Fibroblast of the conjunctiva (primary cell): ENCODE measurements around the gene MAPK4.

Source experiments
- DNase-seq: peaks from one replicate; pipeline ENCODE4 v3.0.0-alpha.2; 2010; ENCODE audit warnings: low read depth

Gene MAPK4

GRCh38 chr18:50654658-50655550 lies 95.0 kb downstream of the MAPK4 start:
- no peak for DNase-seq

DNA sequence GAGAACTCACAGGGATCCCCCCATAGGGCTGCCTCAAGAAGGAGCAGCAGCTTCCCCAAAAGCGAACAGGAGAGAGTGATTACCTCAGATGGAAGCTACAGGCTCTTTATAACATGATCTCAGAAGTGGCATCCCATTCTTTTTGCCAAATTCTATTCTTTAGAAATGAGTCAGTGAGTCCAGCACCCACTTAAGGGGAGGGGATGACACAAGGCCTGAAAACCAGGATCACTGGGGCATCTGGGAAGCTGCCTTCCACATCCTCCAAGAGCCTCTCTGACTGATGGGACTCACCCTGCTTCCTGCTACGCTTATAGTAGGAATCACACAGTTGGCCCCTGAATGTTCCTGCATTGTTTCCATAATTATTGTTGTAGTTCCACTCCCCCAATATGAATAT lies 96.5 kb downstream of the MAPK4 start:
- no peak for DNase-seq

- no peak for DNase-seq
Observed at GRCh38 chr18:50656841-50657470, 97.1 kb downstream of the MAPK4 start.

DNA sequence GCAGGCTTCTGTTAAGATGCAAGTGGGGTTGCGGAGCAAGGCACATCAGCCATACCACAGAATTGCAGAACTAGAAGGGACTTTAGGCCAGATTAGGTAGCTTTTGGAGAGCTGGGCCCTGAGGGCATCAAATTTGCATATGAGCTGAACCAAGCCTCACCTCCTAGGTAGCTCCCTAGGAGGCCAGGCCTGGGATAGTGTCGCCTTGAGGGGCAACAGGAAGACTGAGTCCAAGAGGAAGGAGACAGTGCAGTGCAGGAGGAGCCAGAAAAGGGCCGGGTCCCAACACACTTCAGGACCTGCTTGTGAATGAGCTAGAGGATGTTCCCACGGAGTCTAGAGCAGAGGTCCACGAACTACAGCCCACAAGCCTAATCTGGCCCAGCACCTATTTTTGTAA lies 98.7 kb downstream of the MAPK4 start:
- DNase-seq = no peak

GRCh38 chr18:50659091-50660003 lies 99.5 kb downstream of the MAPK4 start:
- no peak for DNase-seq

DNA sequence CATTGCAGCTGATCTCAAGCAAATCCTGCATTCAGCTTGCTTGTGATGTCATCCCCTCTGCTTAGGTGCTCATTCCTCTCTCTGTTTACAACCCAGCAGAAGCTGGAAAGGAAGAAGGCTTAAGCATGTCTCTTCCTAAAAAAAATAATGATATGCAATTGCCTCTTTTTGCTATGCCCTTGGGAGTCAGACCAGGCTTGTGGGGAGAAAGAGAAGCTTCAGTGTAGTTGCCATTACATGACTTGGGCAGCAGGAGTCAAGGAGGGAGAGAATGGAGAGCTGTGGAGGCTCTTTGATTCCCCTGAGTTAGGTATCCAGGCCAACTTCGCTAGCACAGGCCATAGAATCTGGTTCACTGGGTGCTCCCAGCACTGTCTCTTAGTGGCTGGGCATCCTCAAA lies 101.1 kb downstream of the MAPK4 start:
- DNase-seq = no peak

GRCh38 chr18:50662177-50662576 lies 102.3 kb downstream of the MAPK4 start:
- DNase-seq = no peak

DNA sequence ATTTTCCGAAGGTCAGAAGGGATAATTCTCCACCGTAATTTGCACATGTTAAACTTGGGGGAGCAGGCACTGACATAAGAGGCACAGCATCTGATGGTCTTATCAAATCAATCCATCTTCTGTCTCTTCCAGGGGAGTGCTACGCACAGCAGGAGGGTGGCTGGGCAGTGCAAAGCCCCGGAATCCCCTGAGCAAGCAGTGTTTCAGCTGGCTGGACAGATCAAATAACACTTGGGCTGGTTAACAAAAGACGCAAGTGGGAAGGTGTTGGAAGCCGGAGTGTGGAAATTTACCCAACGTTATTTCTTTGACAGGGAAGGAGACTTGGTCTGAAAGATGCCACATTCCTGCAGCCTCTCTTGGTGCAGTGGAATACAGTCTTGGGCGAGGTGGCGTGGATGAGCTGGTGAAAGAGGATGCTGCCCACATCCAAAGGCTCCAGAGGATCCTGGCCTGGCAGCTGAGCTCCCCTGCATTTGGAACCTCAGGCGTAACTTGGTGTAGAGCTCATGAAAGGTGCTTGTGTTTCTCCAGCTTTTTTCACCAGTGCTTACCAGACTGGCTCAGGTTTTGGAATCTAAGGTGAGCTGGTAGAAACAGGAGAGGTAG lies 103.0 kb downstream of the MAPK4 start:
- no peak for DNase-seq

DNA sequence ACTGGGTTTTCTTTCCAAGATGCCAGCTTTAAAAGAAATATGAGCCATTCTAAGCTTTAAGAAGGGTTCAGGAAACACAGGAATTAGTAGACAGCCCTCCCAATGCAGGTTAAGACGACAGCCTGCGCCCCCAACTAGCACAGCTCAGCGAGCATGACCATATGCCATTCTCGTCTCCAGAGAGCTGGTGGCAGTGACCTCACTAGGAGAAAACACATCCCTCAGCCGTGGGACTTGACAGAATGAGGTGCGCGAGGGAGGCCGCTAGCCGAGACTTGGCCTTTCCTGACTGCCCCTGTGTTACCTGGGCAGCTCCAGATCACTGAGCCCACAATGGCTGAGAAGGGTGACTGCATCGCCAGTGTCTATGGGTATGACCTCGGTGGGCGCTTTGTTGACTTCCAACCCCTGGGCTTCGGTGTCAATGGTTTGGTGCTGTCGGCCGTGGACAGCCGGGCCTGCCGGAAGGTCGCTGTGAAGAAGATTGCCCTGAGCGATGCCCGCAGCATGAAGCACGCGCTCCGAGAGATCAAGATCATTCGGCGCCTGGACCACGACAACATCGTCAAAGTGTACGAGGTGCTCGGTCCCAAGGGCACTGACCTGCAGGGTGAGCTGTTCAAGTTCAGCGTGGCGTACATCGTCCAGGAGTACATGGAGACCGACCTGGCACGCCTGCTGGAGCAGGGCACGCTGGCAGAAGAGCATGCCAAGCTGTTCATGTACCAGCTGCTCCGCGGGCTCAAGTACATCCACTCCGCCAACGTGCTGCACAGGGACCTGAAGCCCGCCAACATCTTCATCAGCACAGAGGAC lies 103.9 kb downstream of the MAPK4 start:
- DNase-seq = no peak

DNA sequence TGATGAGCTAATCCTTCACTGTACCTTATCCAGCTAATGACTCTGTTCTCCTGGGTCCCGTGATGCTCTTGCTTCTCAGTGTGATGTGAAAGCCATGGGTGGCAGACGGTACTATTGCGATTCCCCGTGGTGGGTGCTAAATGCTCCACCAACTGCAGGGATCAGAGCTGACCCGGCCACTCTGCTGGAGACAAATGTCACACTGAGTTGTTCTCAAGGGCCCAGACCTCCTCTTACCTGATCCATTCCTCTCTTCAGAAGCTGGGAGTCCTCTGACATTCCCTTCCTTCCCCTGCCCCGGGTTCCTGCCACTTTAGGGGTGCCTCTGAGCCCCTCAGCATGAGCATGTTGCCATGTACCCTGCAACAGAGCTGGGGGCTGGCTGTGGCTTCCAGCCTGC lies 105.1 kb downstream of the MAPK4 start:
- DNase-seq = no peak

DNA sequence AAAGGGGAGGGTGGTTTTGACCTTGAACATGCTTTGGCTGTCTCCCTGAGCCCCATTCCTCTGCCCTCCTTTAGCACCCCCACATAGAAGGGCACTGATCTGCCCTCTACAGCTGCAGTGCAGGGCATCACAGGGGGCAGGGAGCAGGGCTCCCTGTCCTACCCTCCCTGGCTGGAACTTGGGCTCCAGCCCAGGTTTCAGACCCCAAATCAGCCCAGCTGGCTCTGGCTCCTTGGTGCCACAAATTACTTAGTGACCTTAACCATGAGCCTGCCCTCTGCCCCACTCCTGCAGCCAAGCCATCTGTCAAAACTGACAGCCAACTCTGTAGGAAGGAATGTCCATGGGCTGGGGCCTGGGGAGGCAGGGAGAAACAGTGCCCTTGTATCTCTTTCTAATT lies 105.6 kb downstream of the MAPK4 start:
- no peak for DNase-seq

DNA sequence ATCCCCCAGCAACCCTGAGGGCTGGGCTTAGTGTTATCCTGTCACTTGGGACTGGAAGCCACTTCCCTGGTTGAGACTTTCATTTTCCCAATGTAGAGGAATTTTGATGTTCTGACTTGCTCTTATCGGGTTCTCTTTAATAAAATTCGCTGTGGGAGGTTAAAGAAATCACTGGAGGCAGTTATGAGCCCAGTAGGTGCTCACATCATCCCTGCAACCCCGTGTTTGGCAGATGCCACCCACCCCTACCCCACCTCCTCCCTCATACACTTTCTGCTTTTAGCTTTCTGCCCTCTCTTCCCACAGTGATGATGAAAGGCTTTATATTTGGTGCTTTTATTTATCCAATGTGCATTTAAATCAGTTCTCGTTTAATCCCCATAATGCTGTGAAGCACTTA lies 106.6 kb downstream of the MAPK4 start:
- DNase-seq = no peak

DNA sequence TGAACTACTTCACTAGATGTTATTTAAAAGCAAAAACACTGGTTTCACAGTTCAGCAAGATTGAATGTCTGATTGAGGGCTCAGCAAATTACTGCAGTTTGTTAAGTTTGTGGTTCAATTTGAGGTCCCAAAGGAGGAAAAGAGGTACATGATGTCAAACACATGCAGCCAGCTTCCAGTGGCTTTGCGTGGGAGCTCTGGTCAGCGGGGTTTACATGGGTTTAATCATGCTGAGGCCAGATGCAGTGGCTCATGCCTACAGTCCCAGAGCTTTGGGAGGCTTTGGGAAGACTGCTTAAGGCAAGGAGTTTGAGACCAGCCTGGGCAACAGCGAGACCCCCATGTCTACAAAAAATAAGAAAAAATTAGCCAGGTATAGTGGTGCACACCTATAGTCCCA lies 111.5 kb downstream of the MAPK4 start:
- DNase-seq = no peak

DNA sequence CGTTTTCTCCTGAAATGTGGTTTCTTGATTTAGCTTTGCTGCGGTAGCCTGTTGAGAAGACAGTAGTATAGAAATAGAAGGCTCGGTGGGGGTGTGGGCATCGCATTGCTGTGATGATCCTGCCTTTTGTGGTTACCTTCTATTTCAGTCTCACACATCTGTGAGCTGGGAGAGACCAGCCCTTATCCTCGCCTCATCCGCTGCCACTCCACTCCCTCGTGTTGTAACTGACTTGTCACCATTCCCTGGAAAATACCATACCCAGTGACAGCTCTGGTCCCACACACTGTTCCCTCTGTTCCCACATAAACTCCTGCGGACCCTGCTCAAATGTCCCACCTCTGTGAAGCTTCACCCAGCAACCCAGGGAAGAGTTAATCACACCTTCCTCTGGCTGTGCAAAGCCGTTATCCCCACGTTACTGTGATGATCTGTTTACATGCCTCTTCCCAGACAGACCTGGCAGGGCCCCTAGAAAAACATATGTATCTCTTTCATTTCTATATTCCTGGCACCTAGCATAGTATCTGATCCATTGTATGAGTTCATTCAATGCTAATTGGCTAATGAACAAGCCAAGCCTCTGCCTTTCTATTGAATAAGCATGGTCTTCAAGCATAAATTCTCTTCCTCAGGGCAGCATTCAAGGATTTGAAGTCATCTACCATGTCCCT lies 114.6 kb downstream of the MAPK4 start:
- no peak for DNase-seq

- no peak for DNase-seq
Observed at GRCh38 chr18:50675043-50675442, 115.2 kb downstream of the MAPK4 start.

- DNase-seq = no peak
Observed at GRCh38 chr18:50678651-50679050, 118.8 kb downstream of the MAPK4 start.

DNA sequence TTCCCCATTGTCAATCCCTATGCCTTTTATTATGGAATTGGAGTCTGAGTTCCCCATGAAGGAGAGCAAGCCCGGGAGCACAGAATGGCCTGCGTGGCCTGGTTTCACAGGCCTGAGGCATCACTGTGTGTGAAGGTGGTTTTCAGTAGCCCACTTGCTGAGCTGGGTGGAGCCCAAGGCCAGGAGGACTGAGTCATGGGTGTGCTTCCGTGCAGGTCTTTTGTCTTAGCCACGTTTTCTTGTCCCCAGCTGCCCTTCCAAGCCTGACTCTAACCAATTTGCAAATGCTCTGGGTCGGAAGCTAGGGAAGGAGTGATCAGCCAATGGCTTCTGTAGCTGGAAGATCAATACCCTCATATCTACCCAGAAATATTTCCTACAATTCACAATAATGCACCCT lies 119.2 kb downstream of the MAPK4 start:
- DNase-seq = no peak

GRCh38 chr18:50679656-50680055 lies 119.8 kb downstream of the MAPK4 start:
- DNase-seq = no peak

DNA sequence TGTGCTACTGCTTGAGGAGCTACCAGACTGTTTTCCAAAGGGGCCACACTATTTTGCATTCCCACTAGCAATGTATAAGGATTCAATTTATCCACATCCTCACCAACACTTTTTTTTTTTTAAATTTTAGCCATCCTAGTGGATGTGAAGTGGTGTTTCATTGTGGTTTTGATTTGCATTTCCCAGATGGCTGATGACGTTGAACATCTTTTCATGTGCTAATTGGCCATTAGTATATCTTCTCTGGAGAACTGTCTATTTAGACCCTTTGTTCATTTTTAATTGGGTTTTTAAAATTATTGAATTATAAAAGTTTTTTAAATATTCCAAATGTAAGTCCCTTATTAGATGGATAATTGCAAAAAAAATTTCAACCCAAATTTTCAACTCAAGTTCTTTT lies 121.1 kb downstream of the MAPK4 start:
- no peak for DNase-seq

DNA sequence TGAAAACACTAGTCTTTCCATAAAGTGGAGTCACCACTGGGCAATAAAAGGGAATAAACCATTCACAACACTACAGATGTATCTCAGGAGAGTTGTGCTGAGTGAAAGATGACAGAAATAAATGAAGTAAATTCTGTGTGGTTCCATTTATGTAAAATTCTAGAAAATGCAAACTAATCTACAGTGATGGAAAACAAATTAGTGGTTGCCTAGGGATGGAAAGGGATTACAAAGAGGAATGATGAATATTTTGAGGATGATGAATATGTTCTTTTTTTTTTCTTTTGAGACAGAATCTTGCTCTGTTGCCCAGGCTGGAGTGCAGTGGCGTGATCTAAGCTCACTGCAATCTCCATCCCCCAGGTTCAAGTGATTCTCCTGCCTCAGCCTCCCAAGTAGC lies 123.0 kb downstream of the MAPK4 start:
- DNase-seq = no peak

GRCh38 chr18:50686409-50686808 lies 126.5 kb downstream of the MAPK4 start:
- no peak for DNase-seq
